Lung (tissue), 12 donors: ENCODE measurements around the gene MOSMO. TPM values are rescaled to one million over a fixed set of nuclear protein-coding genes. Genes with fewer than 3 reads are reported as not detected.

Source experiments
- ATAC-seq: fragments of 200-7000 bp; cut with Tn5 transposase; one replicate; pipeline ENCODE4 v1.9.1; 2020; ENCODE audit warnings: moderate number of reproducible peaks; ENCODE audit not compliant: insufficient read depth, low FRiP score
- DNase-seq, 3 donors: peaks; one replicate each; pipeline ENCODE4 v3.0.0-alpha.2; 2013 to 2017
- H3K27ac ChIP-seq, 2 donors: one replicate each; pipeline ENCODE4 v1.5.1; 2013; ENCODE audit warnings: mild to moderate bottlenecking in 2 of 2, moderate library complexity in 2 of 2, control low read depth in 1 of 2, inconsistent platforms in 1 of 2, low read depth in 1 of 2, low read length in 1 of 2
- H3K27me3 ChIP-seq, 3 donors: one replicate each; pipeline ENCODE4 v1.5.1; 2013; ENCODE audit warnings: low read length in 2 of 3; ENCODE audit not compliant: control insufficient read depth in 3 of 3, insufficient read depth in 3 of 3
- H3K36me3 ChIP-seq, 4 donors: one replicate each; pipeline ENCODE4 v1.5.1; 2013; ENCODE audit warnings: low read length in 4 of 4, mild to moderate bottlenecking in 1 of 4, moderate library complexity in 1 of 4; ENCODE audit not compliant: control insufficient read depth in 4 of 4, insufficient read depth in 4 of 4
- H3K4me1 ChIP-seq, 5 donors: one replicate each; pipeline ENCODE4 v1.5.1; 2013; ENCODE audit warnings: low read length in 5 of 5, mild to moderate bottlenecking in 2 of 5, moderate library complexity in 1 of 5; ENCODE audit not compliant: control insufficient read depth in 5 of 5, insufficient read depth in 5 of 5
- H3K4me3 ChIP-seq: one replicate; pipeline ENCODE4 v1.5.1; 2013; ENCODE audit warnings: mild to moderate bottlenecking, control low read depth, moderate library complexity
- H3K9ac ChIP-seq, 2 donors: one replicate each; pipeline ENCODE4 v1.5.1; 2013; ENCODE audit warnings: low read length in 2 of 2, control low read depth in 1 of 2; ENCODE audit not compliant: insufficient read depth in 1 of 2
- H3K9me3 ChIP-seq, 4 donors: one replicate each; pipeline ENCODE4 v1.5.1; 2013; ENCODE audit warnings: low read length in 3 of 4, mild to moderate bottlenecking in 1 of 4, moderate library complexity in 1 of 4; ENCODE audit not compliant: control insufficient read depth in 4 of 4, insufficient read depth in 3 of 4
- CTCF ChIP-seq: IDR thresholded peaks from 2 replicates; pipeline ENCODE4 v1.5.1; 2012; ENCODE audit warnings: mild to moderate bottlenecking; ENCODE audit errors: control extremely low read depth, extremely low read depth
- WGBS, 2 donors: extraction: QIAGEN DNeasy Blood & Tissue Kit; methylation state at CpG; one replicate each; pipeline ENCODE4 v1.1.7; 2013; 5-methylcytosine and 5-hydroxymethylcytosine counted together
- polyA plus RNA-seq, 2 donors: library from polyadenylated mRNA; stranded (reverse); fragments of 200-250 nt; gene quantifications; one replicate each; pipeline ENCODE4 v1.2.1, GENCODE V29; 2013
- total RNA-seq, 2 donors: library from RNA; depleted of rRNA in 1 of 2; stranded (reverse); fragments of >200 nt in 1 of 2; gene quantifications; one replicate each; pipeline ENCODE4 v1.2.1, GENCODE V29; 2014 to 2021
- donor health status: control.
- donor health status: control.
- donor health status: Bipolar disorder and iron deficiency.
- donor health status: healthy.
- donor health status: DM: yes; HTN: yes; CAD: no.

The MOSMO gene
- total and polyA plus RNA-seq, 4 donors, result 10.3 to 30.6 (median 11.3) TPM

GRCh38 chr16:22120440-22120839, 112.5 kb downstream of the MOSMO start:
- ATAC-seq (no peak), DNase-seq (no peak)
- TF ChIP-seq CTCF, result no peak
- Histone ChIP-seq H3K4me3 (no peak overlapping the region), H3K9me3 (no peaks in the 10 kb centered on the region), H3K27ac (no peak overlapping the region), H3K27me3 (no peaks in the 10 kb centered on the region), H3K9ac (no peak overlapping the region), H3K4me1 (no peaks in the 10 kb centered on the region), H3K36me3 (no peaks in the 10 kb centered on the region)
- WGBS, 2 donors, result 84 to 87% methylated on average over 3 of the region's 3 CpGs

- Histone ChIP-seq H3K4me3 (no peak overlapping the region), H3K9ac (no peak overlapping the region), H3K9me3 (no peaks in the 10 kb centered on the region), H3K27ac (no peak overlapping the region), H3K4me1 (no peaks in the 10 kb centered on the region), H3K36me3 (no peaks in the 10 kb centered on the region), H3K27me3 (no peaks in the 10 kb centered on the region)
- ATAC-seq, result no peak
- no peak for DNase-seq
- TF ChIP-seq CTCF, result no peak
Measured at GRCh38 chr16:22122239-22122638, 114.3 kb downstream of the MOSMO start.

- WGBS, 2 donors, result 31 to 41% methylated on average over 3 of the region's 3 CpGs
- no peaks in the 10 kb centered on the region for H3K27me3 ChIP-seq
- H3K27ac ChIP-seq, result no peak overlapping the region
- H3K36me3 ChIP-seq, result no peaks in the 10 kb centered on the region
- peaks cover 0 to 1% (median 0%) of the 10 kb centered on the region in 4 donors for H3K9me3 ChIP-seq
- DNase-seq (no peak), ATAC-seq (no peak)
- H3K4me1 ChIP-seq, result no peaks in the 10 kb centered on the region
- TF ChIP-seq CTCF, result no peak
- H3K9ac ChIP-seq, result no peak overlapping the region
- H3K4me3 ChIP-seq, result no peak overlapping the region
Measured at GRCh38 chr16:22123146-22123545, 115.2 kb downstream of the MOSMO start.

GRCh38 chr16:22123759-22124490, 116.0 kb downstream of the MOSMO start:
- TF ChIP-seq CTCF, result no peak
- no peaks in the 10 kb centered on the region for H3K4me1 ChIP-seq
- H3K4me3 ChIP-seq, result no peak overlapping the region
- no peak for ATAC-seq
- no peak overlapping the region for H3K27ac ChIP-seq
- H3K9me3 ChIP-seq, result peaks cover 0 to 1% (median 0%) of the 10 kb centered on the region in 4 donors
- DNase-seq, result no peak
- no peaks in the 10 kb centered on the region for H3K36me3 ChIP-seq
- 97 to 99% methylated on average over 7 of the region's 7 CpGs for WGBS, 2 donors
- H3K9ac ChIP-seq, result no peak overlapping the region
- H3K27me3 ChIP-seq, result no peaks in the 10 kb centered on the region
